KMS-11 (cell line): ENCODE data around the gene KRTAP4-9.
"Not testable (repeated sequence)": the region's sequence is repeated elsewhere in the genome, so short reads cannot be mapped to it uniquely, and the experiment has no call there.

Experiments
- H2AFZ ChIP-seq: fragments of 200-600 bp; sonication (generic); 2 replicates; pipeline ENCODE4 v1.6.1; 2016; ENCODE audit warnings: antibody characterized with exemption, mixed run types, low read depth
- H3K27ac ChIP-seq: fragments of 200-600 bp; sonication (generic); 2 replicates; pipeline ENCODE4 v1.6.1; 2016; ENCODE audit warnings: mild to moderate bottlenecking, mixed run types
- H3K27me3 ChIP-seq: fragments of 200-600 bp; sonication (generic); 2 replicates; pipeline ENCODE4 v1.6.1; 2017; ENCODE audit warnings: mild to moderate bottlenecking, low read depth, mixed run types, moderate library complexity; ENCODE audit not compliant: insufficient read depth
- H3K36me3 ChIP-seq: fragments of 200-600 bp; sonication (generic); 2 replicates; pipeline ENCODE4 v1.6.1; 2017; ENCODE audit warnings: mild to moderate bottlenecking, mixed run types; ENCODE audit not compliant: insufficient read depth
- H3K4me1 ChIP-seq: fragments of 200-600 bp; sonication (generic); 2 replicates; pipeline ENCODE4 v1.6.1; 2016; ENCODE audit warnings: mild to moderate bottlenecking, low read depth, mixed run types; ENCODE audit not compliant: poor library complexity, severe bottlenecking
- H3K4me2 ChIP-seq: fragments of 200-600 bp; sonication (generic); 2 replicates; pipeline ENCODE4 v1.7.0; 2016; ENCODE audit warnings: mild to moderate bottlenecking, mixed run types
- H3K4me3 ChIP-seq: fragments of 200-600 bp; sonication (generic); IDR thresholded peaks from 2 replicates; pipeline ENCODE4 v1.6.1; 2017; ENCODE audit warnings: low read depth, low read length, mixed read lengths; ENCODE audit not compliant: insufficient read depth
- H3K79me2 ChIP-seq: fragments of 200-600 bp; sonication (generic); 2 replicates; pipeline ENCODE4 v1.6.1; 2016; ENCODE audit warnings: low read depth, mixed run types; ENCODE audit not compliant: insufficient read depth
- H3K9ac ChIP-seq: fragments of 200-600 bp; sonication (generic); 2 replicates; pipeline ENCODE4 v1.6.1; 2016; ENCODE audit warnings: mild to moderate bottlenecking, mixed run types
- H4K20me1 ChIP-seq: fragments of 200-600 bp; sonication (generic); 2 replicates; pipeline ENCODE4 v1.6.1; 2016; ENCODE audit warnings: mild to moderate bottlenecking, mixed run types; ENCODE audit not compliant: insufficient read depth
- CTCF ChIP-seq: fragments of 200-600 bp; sonication (generic); conservative IDR thresholded peaks from 2 replicates; pipeline ENCODE4 v1.6.1; 2017; ENCODE audit warnings: low read depth, mild to moderate bottlenecking, antibody characterized with exemption, low read length, moderate library complexity, mixed read lengths

Gene KRTAP4-9

GRCh38 chr17:41116297-41116696 is 11.1 kb downstream of the KRTAP4-9 start:
- Histone ChIP-seq H3K27me3 (no peaks in the 10 kb centered on the region), H3K4me2 (no peak overlapping the region), H3K79me2 (no peaks in the 10 kb centered on the region), H3K27ac (no peak overlapping the region), H4K20me1 (no peaks in the 10 kb centered on the region), H2AFZ (no peak overlapping the region), H3K36me3 (no peaks in the 10 kb centered on the region), H3K9ac (no peak overlapping the region), H3K4me1 (no peaks in the 10 kb centered on the region), H3K4me3 (no peak overlapping the region)
- TF ChIP-seq CTCF, result no peak

- not testable (repeated sequence) for H3K36me3 ChIP-seq, H3K4me1 ChIP-seq, H3K79me2 ChIP-seq, H4K20me1 ChIP-seq, H3K27ac ChIP-seq, H2AFZ ChIP-seq, H3K4me2 ChIP-seq, H3K9ac ChIP-seq, H3K27me3 ChIP-seq, H3K4me3 ChIP-seq
Measured at GRCh38 chr17:41117846-41118386, 12.7 kb downstream of the KRTAP4-9 start, which contains the start of gene KRTAP4-11. KRTAP4-11 (minus strand) TSS chr17:41118373; CDS start chr17:41118315, 58 bp downstream.

GRCh38 chr17:41118721-41119120 is 13.5 kb downstream of the KRTAP4-9 start:
- Histone ChIP-seq H3K27ac (no peak overlapping the region), H2AFZ (no peak overlapping the region)

GRCh38 chr17:41119696-41120690 is 14.8 kb downstream of the KRTAP4-9 start:
- H2AFZ ChIP-seq, H3K36me3 ChIP-seq, H3K4me1 ChIP-seq, H3K9ac ChIP-seq, H4K20me1 ChIP-seq, H3K4me3 ChIP-seq, H3K4me2 ChIP-seq, H3K27me3 ChIP-seq, H3K79me2 ChIP-seq, H3K27ac ChIP-seq: not testable (repeated sequence)

More at GRCh38 chr17:41118721-41119120, 13.5 kb downstream of the KRTAP4-9 start:
- H3K9ac ChIP-seq, result no peak overlapping the region
- H3K4me2 ChIP-seq, result no peak overlapping the region
- H3K79me2 ChIP-seq, result no peaks in the 10 kb centered on the region
- no peaks in the 10 kb centered on the region for H3K36me3 ChIP-seq
- H3K4me1 ChIP-seq, result no peaks in the 10 kb centered on the region
- H4K20me1 ChIP-seq, result no peaks in the 10 kb centered on the region
- TF ChIP-seq CTCF, result no peak
- H3K27me3 ChIP-seq, result no peaks in the 10 kb centered on the region
- H3K4me3 ChIP-seq, result no peak overlapping the region

GRCh38 chr17:41121742-41122141 is 16.6 kb downstream of the KRTAP4-9 start:
- no peak overlapping the region for H3K27ac ChIP-seq
- no peak overlapping the region for H3K9ac ChIP-seq
- H3K4me3 ChIP-seq, result no peak overlapping the region
- no peaks in the 10 kb centered on the region for H3K79me2 ChIP-seq
- H2AFZ ChIP-seq, result no peak overlapping the region
- H4K20me1 ChIP-seq, result no peaks in the 10 kb centered on the region
- no peaks in the 10 kb centered on the region for H3K27me3 ChIP-seq
- no peak overlapping the region for H3K4me2 ChIP-seq
- H3K4me1 ChIP-seq, result no peaks in the 10 kb centered on the region
- no peaks in the 10 kb centered on the region for H3K36me3 ChIP-seq
- no peak for TF ChIP-seq CTCF

- H3K36me3 ChIP-seq, H2AFZ ChIP-seq, H3K79me2 ChIP-seq, H3K4me3 ChIP-seq, H3K27ac ChIP-seq, H3K27me3 ChIP-seq, H4K20me1 ChIP-seq, H3K4me1 ChIP-seq, H3K4me2 ChIP-seq, H3K9ac ChIP-seq: not testable (repeated sequence)
Measured at GRCh38 chr17:41123292-41123990, 18.3 kb downstream of the KRTAP4-9 start.

- H3K4me3 ChIP-seq, H3K27me3 ChIP-seq, H3K9ac ChIP-seq, H3K4me1 ChIP-seq, H3K36me3 ChIP-seq, H3K27ac ChIP-seq, H2AFZ ChIP-seq, H3K4me2 ChIP-seq, H4K20me1 ChIP-seq, H3K79me2 ChIP-seq: not testable (repeated sequence)
Measured at GRCh38 chr17:41123991-41124371, 18.8 kb downstream of the KRTAP4-9 start, which contains the start of gene KRTAP4-12. KRTAP4-12 (minus strand) TSS chr17:41124182; CDS start chr17:41124122, 60 bp downstream.
